GM19035 (cell line): ENCODE measurements around the gene TRAF6.
"Not testable (repeated sequence)": the region's sequence is repeated elsewhere in the genome, so short reads cannot be mapped to it uniquely, and the experiment has no call there.

Source experiments
- ATAC-seq: cut with Tn5 transposase; IDR thresholded peaks from one replicate; pipeline ENCODE4 v1.9.1; 2021; ENCODE audit not compliant: unreplicated experiment

The TRAF6 gene

GRCh38 chr11:36493332-36493731, 16.7 kb downstream of the TRAF6 start:
- no peak for ATAC-seq

- no peak for ATAC-seq
These were observed 17.3 kb downstream of the TRAF6 start for GRCh38 chr11:36492724-36493304.

- no peak for ATAC-seq
These were observed 19.9 kb downstream of the TRAF6 start for GRCh38 chr11:36490026-36490806.

- no peak for ATAC-seq
These were observed 22.0 kb downstream of the TRAF6 start for GRCh38 chr11:36488096-36488495.

GRCh38 chr11:36487619-36488018, 22.5 kb downstream of the TRAF6 start:
- ATAC-seq = no peak

- ATAC-seq = no peak
These were observed 24.6 kb downstream of the TRAF6 start for GRCh38 chr11:36485298-36486002.

GRCh38 chr11:36483042-36483441, 27.0 kb downstream of the TRAF6 start:
- ATAC-seq = not testable (repeated sequence)

GRCh38 chr11:36480833-36481232, 29.2 kb downstream of the TRAF6 start:
- no peak for ATAC-seq

- no peak for ATAC-seq
These were observed 31.3 kb downstream of the TRAF6 start for GRCh38 chr11:36478700-36479329.

- no peak for ATAC-seq
These were observed 34.9 kb downstream of the TRAF6 start for GRCh38 chr11:36475192-36475591.

GRCh38 chr11:36471577-36471976, 38.5 kb downstream of the TRAF6 start:
- ATAC-seq = no peak

GRCh38 chr11:36469881-36470802, 39.9 kb downstream of the TRAF6 start:
- no peak for ATAC-seq

- ATAC-seq = no peak
These were observed 41.0 kb downstream of the TRAF6 start for GRCh38 chr11:36469063-36469462.

GRCh38 chr11:36467916-36468315, 42.2 kb downstream of the TRAF6 start:
- ATAC-seq = no peak

GRCh38 chr11:36467012-36467411, 43.1 kb downstream of the TRAF6 start:
- ATAC-seq = no peak

- no peak for ATAC-seq
These were observed 44.5 kb downstream of the TRAF6 start for GRCh38 chr11:36465449-36466163.

GRCh38 chr11:36464720-36465119, 45.4 kb downstream of the TRAF6 start:
- no peak for ATAC-seq

GRCh38 chr11:36463781-36464180, 46.3 kb downstream of the TRAF6 start:
- no peak for ATAC-seq

- no peak for ATAC-seq
These were observed 47.8 kb downstream of the TRAF6 start for GRCh38 chr11:36462321-36462720.

GRCh38 chr11:36460220-36460619, 49.9 kb downstream of the TRAF6 start:
- no peak for ATAC-seq
